ENCODE measurements around the gene USP2.

DNA sequence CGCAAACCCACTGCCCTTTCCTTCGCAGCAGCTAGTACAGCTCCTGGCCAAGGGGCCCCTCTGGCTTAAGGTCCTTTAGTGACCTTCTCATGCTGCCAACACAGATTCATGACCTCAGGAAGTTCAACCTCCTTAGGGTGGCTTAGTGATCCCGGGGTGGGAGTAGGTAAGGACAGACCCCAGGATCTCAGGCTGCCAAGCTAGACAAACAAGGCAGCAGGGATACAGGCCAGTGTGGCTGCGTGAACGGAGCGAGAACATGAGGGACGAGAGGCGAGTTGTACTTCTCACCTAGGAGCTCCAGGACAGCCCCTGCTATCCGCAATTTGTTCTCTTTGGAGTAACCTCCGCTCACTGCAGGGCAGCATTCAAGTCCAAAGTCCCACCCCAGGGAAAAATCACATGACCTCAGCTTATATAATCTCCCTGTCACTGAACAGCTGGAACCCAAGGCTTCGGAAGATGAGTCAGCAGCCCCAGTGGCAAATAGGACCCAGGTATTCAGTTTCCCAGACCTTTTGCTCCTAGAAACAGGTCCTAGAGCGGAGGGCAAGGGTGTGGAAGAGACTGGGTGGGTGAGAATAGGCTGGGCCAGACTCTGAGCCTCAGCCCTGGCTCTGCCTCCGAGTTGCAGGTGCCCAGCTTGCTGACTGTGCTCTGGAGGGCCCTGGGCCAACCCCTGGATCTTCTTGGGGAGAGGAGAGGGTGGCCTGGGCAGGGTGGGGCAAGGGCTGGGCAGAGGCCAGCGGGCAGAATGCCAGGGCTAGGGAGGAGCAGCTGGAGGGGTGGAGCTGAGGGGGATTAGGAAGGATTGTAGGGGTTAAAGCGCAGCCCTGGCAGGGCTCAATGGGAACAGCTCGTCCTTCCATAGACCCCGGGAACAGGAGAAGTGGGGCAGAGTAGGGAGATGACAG, 13.1 kb downstream of the USP2 start:
- TF ChIP-seq, protein P1, sequence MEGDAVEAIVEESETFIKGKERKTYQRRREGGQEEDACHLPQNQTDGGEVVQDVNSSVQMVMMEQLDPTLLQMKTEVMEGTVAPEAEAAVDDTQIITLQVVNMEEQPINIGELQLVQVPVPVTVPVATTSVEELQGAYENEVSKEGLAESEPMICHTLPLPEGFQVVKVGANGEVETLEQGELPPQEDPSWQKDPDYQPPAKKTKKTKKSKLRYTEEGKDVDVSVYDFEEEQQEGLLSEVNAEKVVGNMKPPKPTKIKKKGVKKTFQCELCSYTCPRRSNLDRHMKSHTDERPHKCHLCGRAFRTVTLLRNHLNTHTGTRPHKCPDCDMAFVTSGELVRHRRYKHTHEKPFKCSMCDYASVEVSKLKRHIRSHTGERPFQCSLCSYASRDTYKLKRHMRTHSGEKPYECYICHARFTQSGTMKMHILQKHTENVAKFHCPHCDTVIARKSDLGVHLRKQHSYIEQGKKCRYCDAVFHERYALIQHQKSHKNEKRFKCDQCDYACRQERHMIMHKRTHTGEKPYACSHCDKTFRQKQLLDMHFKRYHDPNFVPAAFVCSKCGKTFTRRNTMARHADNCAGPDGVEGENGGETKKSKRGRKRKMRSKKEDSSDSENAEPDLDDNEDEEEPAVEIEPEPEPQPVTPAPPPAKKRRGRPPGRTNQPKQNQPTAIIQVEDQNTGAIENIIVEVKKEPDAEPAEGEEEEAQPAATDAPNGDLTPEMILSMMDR (IDR thresholded peaks at IDR 0.05): no peak
- TF ChIP-seq POLR2A (IDR thresholded peaks at IDR 0.05) (no peak), POLR2AphosphoS5 (IDR thresholded peaks at IDR 0.05) (peak in 2 of 3 donors; percentile 22 to 28), EP300 (IDR thresholded peaks at IDR 0.05) (peak; percentile 58)
